A549 (cell line): Measurements from ENCODE around the gene RBM7. TPM values are rescaled to one million over a fixed set of nuclear protein-coding genes. Genes with fewer than 3 reads are reported as not detected.

Experiments used
- ATAC-seq, 2 experiments: fragments of 200-7000 bp in 1 of 2; fragments of >200 bp in 1 of 2; cut with Nextera tagmentation in 1 of 2; cut with Tn5 transposase in 1 of 2; 3 replicates each; pipeline versions ENCODE4 v1.8.0 to v1.9.1; 2018 to 2020; ENCODE audit warnings: mild to moderate bottlenecking in 1 of 2, moderate library complexity in 1 of 2
- CTCF ChIA-PET: fragments of 300-600 bp; sonication (Branson Sonifier 250); formaldehyde crosslinking; extraction: SDS; loops from one replicate; lab custom pipeline; 2021; ENCODE audit warnings: antibody characterized with exemption, inconsistent platforms; lab: Yijun Ruan, JAX
- POLR2A ChIA-PET: fragments of 350-600 bp; formaldehyde crosslinking; extraction: SDS; loops from one replicate; lab custom pipeline; 2021; ENCODE audit warnings: antibody characterized with exemption, inconsistent platforms; lab: Yijun Ruan, JAX
- DNase-seq, 2 experiments: peaks; one replicate each; pipeline versions ENCODE4 v3.0.0 to v3.0.0-alpha.2; 2011 to 2016; ENCODE audit warnings: low read depth in 1 of 2, low spot score in 1 of 2
- FAIRE-seq: peaks from 2 replicates; lab custom pipeline; 2011; peaks lifted over from hg19 to GRCh38; lab: Jason Lieb, UNC
- H3K27ac ChIP-seq, 2 experiments: fragments of >200 bp; sonication (Bioruptor Twin); formaldehyde crosslinking; 3 replicates each; pipeline ENCODE4 v1.5.1; 2016 to 2017
- H3K4me1 ChIP-seq: fragments of >200 bp; sonication (Bioruptor Twin); formaldehyde crosslinking; 3 replicates; pipeline ENCODE4 v1.6.1; 2016
- H3K4me2 ChIP-seq: fragments of >200 bp; sonication (Bioruptor Twin); formaldehyde crosslinking; 3 replicates; pipeline ENCODE4 v1.6.1; 2016
- H3K4me3 ChIP-seq: fragments of >200 bp; sonication (Bioruptor Twin); formaldehyde crosslinking; 3 replicates; pipeline ENCODE4 v1.5.1; 2016
- H3K9me3 ChIP-seq: fragments of >200 bp; sonication (Bioruptor Twin); formaldehyde crosslinking; 3 replicates; pipeline ENCODE4 v1.6.1; 2016
- ATOH8 ChIP-seq: fragments of 250-450 bp; sonication (Bioruptor Pico); IDR thresholded peaks from 2 replicates; pipeline ENCODE4 v1.5.0; 2020; ENCODE audit warnings: low read depth, mild to moderate bottlenecking, moderate library complexity
- E2F6 ChIP-seq: IDR thresholded peaks from 2 replicates; pipeline ENCODE4 v1.6.1; 2012; ENCODE audit warnings: low read depth, borderline replicate concordance
- ELK1 ChIP-seq: fragments of 150-350 bp; IDR thresholded peaks from 2 replicates; pipeline ENCODE4 v1.6.1; 2014; ENCODE audit warnings: low read depth, mild to moderate bottlenecking, low read length
- FOSL2 ChIP-seq, 2 experiments: fragments of 450-650 bp in 1 of 2; fragments of >200 bp in 1 of 2; sonication (Bioruptor Twin) in 1 of 2; formaldehyde crosslinking; IDR thresholded peaks; 2 replicates each; pipeline versions ENCODE4 v1.5.0 to v1.6.1; 2016 to 2020; ENCODE audit warnings: mild to moderate bottlenecking in 1 of 2, moderate library complexity in 1 of 2
- FOXS1 ChIP-seq: fragments of 250-450 bp; sonication (Bioruptor Pico); IDR thresholded peaks from 2 replicates; pipeline ENCODE4 v1.5.0; 2020; ENCODE audit warnings: mild to moderate bottlenecking, moderate library complexity
- HOXB13 ChIP-seq: fragments of 250-450 bp; sonication (Bioruptor Pico); IDR thresholded peaks from 2 replicates; pipeline ENCODE4 v1.5.0; 2020; ENCODE audit warnings: low read depth, mild to moderate bottlenecking, moderate library complexity
- HOXB5 ChIP-seq: fragments of 250-450 bp; sonication (Bioruptor Pico); IDR thresholded peaks from 2 replicates; pipeline ENCODE4 v1.5.0; 2020; ENCODE audit warnings: mild to moderate bottlenecking, moderate library complexity
- KDM1A ChIP-seq: fragments of 200-600 bp; sonication (generic); IDR thresholded peaks from 2 replicates; pipeline ENCODE4 v1.6.1; 2016; ENCODE audit warnings: low read depth, mild to moderate bottlenecking
- MYC ChIP-seq: IDR thresholded peaks from 2 replicates; pipeline ENCODE4 v1.6.1; 2012; ENCODE audit warnings: mild to moderate bottlenecking, inconsistent platforms, low read length, improper control_type of control experiment, borderline replicate concordance
- NR3C1 ChIP-seq: fragments of >200 bp; sonication (Bioruptor Twin); formaldehyde crosslinking; IDR thresholded peaks from 3 replicates; pipeline ENCODE4 v1.6.1; 2017
- PHF8 ChIP-seq: fragments of 200-600 bp; sonication (generic); IDR thresholded peaks from 2 replicates; pipeline ENCODE4 v1.6.1; 2016; ENCODE audit warnings: low read depth, mild to moderate bottlenecking, antibody characterized with exemption, moderate library complexity, borderline replicate concordance
- POLR2A ChIP-seq: IDR thresholded peaks from 2 replicates; pipeline ENCODE4 v1.6.1; 2012; ENCODE audit warnings: mild to moderate bottlenecking, low read length
- RARB ChIP-seq: fragments of 250-450 bp; sonication (Bioruptor Pico); IDR thresholded peaks from 2 replicates; pipeline ENCODE4 v1.8.0; 2021; ENCODE audit warnings: mild to moderate bottlenecking, moderate library complexity
- USF2 ChIP-seq: fragments of 450-650 bp; IDR thresholded peaks from 2 replicates; pipeline ENCODE4 v1.6.1; 2014; ENCODE audit warnings: antibody characterized with exemption
- WGBS: methylation state at CpG from one replicate; pipeline ENCODE4 v1.1.6; 2017; ENCODE audit errors: missing lambda C conversion rate; 5-methylcytosine and 5-hydroxymethylcytosine counted together
- polyA plus RNA-seq, 4 experiments: library from polyadenylated mRNA; depleted of rRNA in 3 of 4; stranded (reverse); fragments of >200 nt; fragmentation: RNase III in 1 of 4; extraction: RNeasy Plus Mini Kit Qiagen cat#74134 plus additional on column Dnase treatment in 1 of 4; gene quantifications; 2 replicates in 3 of 4; 3 replicates in 1 of 4; pipeline ENCODE4 v1.2.3, GENCODE V29; 2011 to 2017
- TF ChIP-seq, protein P1 (sequence below): fragments of 250-450 bp; sonication (Bioruptor Pico); IDR thresholded peaks from 2 replicates; pipeline ENCODE4 v1.5.0; 2021; ENCODE audit warnings: mild to moderate bottlenecking, moderate library complexity, borderline replicate concordance
- TF ChIP-seq, protein P2 (sequence below): fragments of >200 bp; sonication (Bioruptor Twin); formaldehyde crosslinking; IDR thresholded peaks from 3 replicates; pipeline ENCODE4 v1.5.1; 2016

The RBM7 gene
- polyA plus RNA-seq, 2 of the 4 experiments (the other 2 are of a cell fraction): 33.6 to 41.2 TPM

- FAIRE-seq: no peak
- peaks cover 14% of the 10 kb centered on the region for H3K4me1 ChIP-seq
- H3K27ac ChIP-seq: no peak overlapping the region
- ATAC-seq: no peak
- no peak for DNase-seq
- POLR2A ChIA-PET: no interaction called here
- CTCF ChIA-PET: interaction anchor here (1.1 kb wide), 1 partner anchor 12 kb away, joined by 4 read pairs; no protein-coding TSS in a partner anchor
- H3K9me3 ChIP-seq: no peaks in the 10 kb centered on the region
- TF ChIP-seq E2F6 (no peak), RARB (CRISPR knock-in tag) (no peak), NR3C1 (no peak), PHF8 (no peak), KDM1A (no peak), ATOH8 (CRISPR knock-in tag) (no peak), HOXB5 (CRISPR knock-in tag) (no peak), POLR2A (no peak), USF2 (no peak), FOXS1 (CRISPR knock-in tag) (no peak), ELK1 (no peak), MYC (no peak), HOXB13 (CRISPR knock-in tag) (no peak), FOSL2 (IDR thresholded peaks at IDR 0.05) (no peak), FOSL2 (CRISPR knock-in tag; IDR thresholded peaks at IDR 0.05) (no peak)
- TF ChIP-seq, protein P1, sequence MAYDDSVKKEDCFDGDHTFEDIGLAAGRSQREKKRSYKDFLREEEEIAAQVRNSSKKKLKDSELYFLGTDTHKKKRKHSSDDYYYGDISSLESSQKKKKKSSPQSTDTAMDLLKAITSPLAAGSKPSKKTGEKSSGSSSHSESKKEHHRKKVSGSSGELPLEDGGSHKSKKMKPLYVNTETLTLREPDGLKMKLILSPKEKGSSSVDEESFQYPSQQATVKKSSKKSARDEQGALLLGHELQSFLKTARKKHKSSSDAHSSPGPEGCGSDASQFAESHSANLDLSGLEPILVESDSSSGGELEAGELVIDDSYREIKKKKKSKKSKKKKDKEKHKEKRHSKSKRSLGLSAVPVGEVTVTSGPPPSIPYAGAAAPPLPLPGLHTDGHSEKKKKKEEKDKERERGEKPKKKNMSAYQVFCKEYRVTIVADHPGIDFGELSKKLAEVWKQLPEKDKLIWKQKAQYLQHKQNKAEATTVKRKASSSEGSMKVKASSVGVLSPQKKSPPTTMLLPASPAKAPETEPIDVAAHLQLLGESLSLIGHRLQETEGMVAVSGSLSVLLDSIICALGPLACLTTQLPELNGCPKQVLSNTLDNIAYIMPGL (CRISPR knock-in tag): no peak
- TF ChIP-seq, protein P2, sequence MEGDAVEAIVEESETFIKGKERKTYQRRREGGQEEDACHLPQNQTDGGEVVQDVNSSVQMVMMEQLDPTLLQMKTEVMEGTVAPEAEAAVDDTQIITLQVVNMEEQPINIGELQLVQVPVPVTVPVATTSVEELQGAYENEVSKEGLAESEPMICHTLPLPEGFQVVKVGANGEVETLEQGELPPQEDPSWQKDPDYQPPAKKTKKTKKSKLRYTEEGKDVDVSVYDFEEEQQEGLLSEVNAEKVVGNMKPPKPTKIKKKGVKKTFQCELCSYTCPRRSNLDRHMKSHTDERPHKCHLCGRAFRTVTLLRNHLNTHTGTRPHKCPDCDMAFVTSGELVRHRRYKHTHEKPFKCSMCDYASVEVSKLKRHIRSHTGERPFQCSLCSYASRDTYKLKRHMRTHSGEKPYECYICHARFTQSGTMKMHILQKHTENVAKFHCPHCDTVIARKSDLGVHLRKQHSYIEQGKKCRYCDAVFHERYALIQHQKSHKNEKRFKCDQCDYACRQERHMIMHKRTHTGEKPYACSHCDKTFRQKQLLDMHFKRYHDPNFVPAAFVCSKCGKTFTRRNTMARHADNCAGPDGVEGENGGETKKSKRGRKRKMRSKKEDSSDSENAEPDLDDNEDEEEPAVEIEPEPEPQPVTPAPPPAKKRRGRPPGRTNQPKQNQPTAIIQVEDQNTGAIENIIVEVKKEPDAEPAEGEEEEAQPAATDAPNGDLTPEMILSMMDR: no peak
- WGBS: 38% methylated on average over 3 of the region's 3 CpGs
- no peak overlapping the region for H3K4me2 ChIP-seq
- no peak overlapping the region for H3K4me3 ChIP-seq
Observed at GRCh38 chr11:114362958-114363357, 37.5 kb upstream of the RBM7 start.
